SK-N-SH treated with all-trans-retinoic acid at 6 μM for 48 hours (cell line): Measurements from ENCODE around the gene TFPI.

Experiments used
- ATAC-seq: fragments of 200-7000 bp; cut with Tn5 transposase; 3 replicates; pipeline ENCODE4 v1.9.1; 2020; ENCODE audit warnings: mild to moderate bottlenecking, moderate library complexity
- ARNTL ChIP-seq: fragments of 450-650 bp; formaldehyde crosslinking; IDR thresholded peaks from 2 replicates; pipeline ENCODE4 v1.5.0; 2020; ENCODE audit warnings: low read depth, mild to moderate bottlenecking, moderate library complexity, borderline replicate concordance
- BACH2 ChIP-seq: fragments of 250-450 bp; sonication (Bioruptor Pico); IDR thresholded peaks from 2 replicates; pipeline ENCODE4 v1.9.0; 2021; ENCODE audit warnings: mild to moderate bottlenecking, borderline replicate concordance
- CSDC2 ChIP-seq: fragments of 250-450 bp; sonication (Bioruptor Pico); IDR thresholded peaks from 2 replicates; pipeline ENCODE4 v1.5.0; 2020; ENCODE audit warnings: mild to moderate bottlenecking, moderate library complexity
- ESRRG ChIP-seq: fragments of 250-450 bp; sonication (Bioruptor Pico); IDR thresholded peaks from 2 replicates; pipeline ENCODE4 v1.6.1; 2021; ENCODE audit warnings: mild to moderate bottlenecking
- GLIS3 ChIP-seq: fragments of 250-450 bp; sonication (Bioruptor Pico); IDR thresholded peaks from 2 replicates; pipeline ENCODE4 v1.5.0; 2020; ENCODE audit warnings: mild to moderate bottlenecking, moderate library complexity
- OSR1 ChIP-seq: fragments of 250-450 bp; sonication (Bioruptor Pico); IDR thresholded peaks from 2 replicates; pipeline ENCODE4 v1.8.0; 2022; ENCODE audit warnings: moderate library complexity, mild to moderate bottlenecking, inconsistent platforms
- PPARA ChIP-seq: fragments of 250-450 bp; sonication (Bioruptor Pico); IDR thresholded peaks from 2 replicates; pipeline ENCODE4 v1.5.0; 2020; ENCODE audit warnings: mild to moderate bottlenecking, borderline replicate concordance
- SNAI2 ChIP-seq: fragments of 250-450 bp; sonication (Bioruptor Pico); IDR thresholded peaks from 2 replicates; pipeline ENCODE4 v1.5.0; 2020; ENCODE audit warnings: mild to moderate bottlenecking, moderate library complexity
- TCF4 ChIP-seq: fragments of 250-450 bp; sonication (Bioruptor Pico); IDR thresholded peaks from 2 replicates; pipeline ENCODE4 v1.8.0; 2021; ENCODE audit warnings: mild to moderate bottlenecking, moderate library complexity, borderline replicate concordance
- TOX ChIP-seq: fragments of 250-450 bp; sonication (Bioruptor Pico); IDR thresholded peaks from 2 replicates; pipeline ENCODE4 v1.8.0; 2021; ENCODE audit warnings: mild to moderate bottlenecking, moderate library complexity, borderline replicate concordance
- ZC3H10 ChIP-seq: fragments of 250-450 bp; sonication (Bioruptor Pico); IDR thresholded peaks from 2 replicates; pipeline ENCODE4 v1.5.1; 2021; ENCODE audit warnings: mild to moderate bottlenecking, moderate library complexity
- ZFP3 ChIP-seq: fragments of 250-450 bp; sonication (Bioruptor Pico); IDR thresholded peaks from 2 replicates; pipeline ENCODE4 v1.5.0; 2020; ENCODE audit warnings: mild to moderate bottlenecking, moderate library complexity
- ZFP30 ChIP-seq: fragments of 450-650 bp; formaldehyde crosslinking; IDR thresholded peaks from 2 replicates; pipeline ENCODE4 v1.5.0; 2022; ENCODE audit warnings: mild to moderate bottlenecking, moderate library complexity
- ZNF565 ChIP-seq: fragments of 450-650 bp; formaldehyde crosslinking; conservative IDR thresholded peaks from 2 replicates; pipeline ENCODE4 v1.5.0; 2020; ENCODE audit warnings: low read depth, mild to moderate bottlenecking, moderate library complexity
- ZNF70 ChIP-seq: fragments of 450-650 bp; formaldehyde crosslinking; IDR thresholded peaks from 2 replicates; pipeline ENCODE4 v1.5.0; 2020; ENCODE audit warnings: mild to moderate bottlenecking, moderate library complexity
- ZNF8 ChIP-seq: fragments of 450-650 bp; formaldehyde crosslinking; IDR thresholded peaks from 2 replicates; pipeline ENCODE4 v1.5.0; 2020; ENCODE audit warnings: mild to moderate bottlenecking, moderate library complexity
- TF ChIP-seq, protein P1 (sequence below): fragments of 250-450 bp; sonication (Bioruptor Pico); IDR thresholded peaks from 2 replicates; pipeline ENCODE4 v1.5.1; 2020; ENCODE audit warnings: low read depth, mild to moderate bottlenecking, moderate library complexity
- TF ChIP-seq, protein P2 (sequence below): fragments of 250-450 bp; sonication (Bioruptor Pico); IDR thresholded peaks from 2 replicates; pipeline ENCODE4 v1.8.0; 2020; ENCODE audit warnings: mild to moderate bottlenecking, moderate library complexity, borderline replicate concordance
- TF ChIP-seq, protein P3 (sequence below): fragments of 250-450 bp; sonication (Bioruptor Pico); IDR thresholded peaks from 2 replicates; pipeline ENCODE4 v1.8.0; 2021; ENCODE audit warnings: low read depth, mild to moderate bottlenecking, moderate library complexity, borderline replicate concordance
- TF ChIP-seq, protein P4 (sequence below): fragments of 250-450 bp; sonication (Bioruptor Pico); IDR thresholded peaks from 2 replicates; pipeline ENCODE4 v1.5.1; 2021; ENCODE audit warnings: mild to moderate bottlenecking, moderate library complexity
- TF ChIP-seq, protein P5 (sequence below): fragments of 250-450 bp; sonication (Bioruptor Pico); IDR thresholded peaks from 2 replicates; pipeline ENCODE4 v1.5.0; 2020; ENCODE audit warnings: mild to moderate bottlenecking, moderate library complexity

The TFPI gene

DNA sequence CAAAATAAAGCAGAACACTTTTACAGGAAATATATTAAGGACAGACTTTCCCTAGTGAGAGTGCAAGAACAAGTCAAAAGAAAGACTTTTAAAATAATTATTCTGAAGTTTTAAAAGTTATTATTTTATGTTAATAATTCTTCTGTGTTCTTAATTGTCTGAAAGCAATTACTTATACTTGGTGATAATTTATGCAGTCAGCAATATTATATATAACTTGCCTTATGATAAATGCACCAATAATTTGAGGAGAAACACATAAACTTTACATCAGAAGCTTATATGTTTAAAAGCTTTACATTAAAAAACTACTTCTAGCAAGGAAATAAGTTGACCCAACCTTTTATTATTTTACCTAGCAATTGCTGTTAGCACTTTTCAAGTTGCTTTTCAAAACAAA, 102.7 kb downstream of the TFPI start:
- ATAC-seq = no peak
- no peak for TF ChIP-seq PPARA (CRISPR knock-in tag)
- no peak for TF ChIP-seq SNAI2 (CRISPR knock-in tag)
- no peak for TF ChIP-seq ZNF565 (CRISPR knock-in tag)
- no peak for TF ChIP-seq OSR1 (CRISPR knock-in tag)
- TF ChIP-seq, protein P1, sequence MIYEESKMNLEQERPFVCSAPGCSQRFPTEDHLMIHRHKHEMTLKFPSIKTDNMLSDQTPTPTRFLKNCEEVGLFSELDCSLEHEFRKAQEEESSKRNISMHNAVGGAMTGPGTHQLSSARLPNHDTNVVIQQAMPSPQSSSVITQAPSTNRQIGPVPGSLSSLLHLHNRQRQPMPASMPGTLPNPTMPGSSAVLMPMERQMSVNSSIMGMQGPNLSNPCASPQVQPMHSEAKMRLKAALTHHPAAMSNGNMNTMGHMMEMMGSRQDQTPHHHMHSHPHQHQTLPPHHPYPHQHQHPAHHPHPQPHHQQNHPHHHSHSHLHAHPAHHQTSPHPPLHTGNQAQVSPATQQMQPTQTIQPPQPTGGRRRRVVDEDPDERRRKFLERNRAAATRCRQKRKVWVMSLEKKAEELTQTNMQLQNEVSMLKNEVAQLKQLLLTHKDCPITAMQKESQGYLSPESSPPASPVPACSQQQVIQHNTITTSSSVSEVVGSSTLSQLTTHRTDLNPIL = no peak
- no peak for TF ChIP-seq BACH2
- TF ChIP-seq, protein P2, sequence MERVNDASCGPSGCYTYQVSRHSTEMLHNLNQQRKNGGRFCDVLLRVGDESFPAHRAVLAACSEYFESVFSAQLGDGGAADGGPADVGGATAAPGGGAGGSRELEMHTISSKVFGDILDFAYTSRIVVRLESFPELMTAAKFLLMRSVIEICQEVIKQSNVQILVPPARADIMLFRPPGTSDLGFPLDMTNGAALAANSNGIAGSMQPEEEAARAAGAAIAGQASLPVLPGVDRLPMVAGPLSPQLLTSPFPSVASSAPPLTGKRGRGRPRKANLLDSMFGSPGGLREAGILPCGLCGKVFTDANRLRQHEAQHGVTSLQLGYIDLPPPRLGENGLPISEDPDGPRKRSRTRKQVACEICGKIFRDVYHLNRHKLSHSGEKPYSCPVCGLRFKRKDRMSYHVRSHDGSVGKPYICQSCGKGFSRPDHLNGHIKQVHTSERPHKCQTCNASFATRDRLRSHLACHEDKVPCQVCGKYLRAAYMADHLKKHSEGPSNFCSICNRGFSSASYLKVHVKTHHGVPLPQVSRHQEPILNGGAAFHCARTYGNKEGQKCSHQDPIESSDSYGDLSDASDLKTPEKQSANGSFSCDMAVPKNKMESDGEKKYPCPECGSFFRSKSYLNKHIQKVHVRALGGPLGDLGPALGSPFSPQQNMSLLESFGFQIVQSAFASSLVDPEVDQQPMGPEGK (CRISPR knock-in tag) = no peak
- TF ChIP-seq TCF4 = no peak
- no peak for TF ChIP-seq ZNF8 (CRISPR knock-in tag)
- no peak for TF ChIP-seq ZNF70 (CRISPR knock-in tag)
- no peak for TF ChIP-seq GLIS3
- no peak for TF ChIP-seq ARNTL (CRISPR knock-in tag)
- no peak for TF ChIP-seq ZC3H10 (CRISPR knock-in tag)
- TF ChIP-seq, protein P3, sequence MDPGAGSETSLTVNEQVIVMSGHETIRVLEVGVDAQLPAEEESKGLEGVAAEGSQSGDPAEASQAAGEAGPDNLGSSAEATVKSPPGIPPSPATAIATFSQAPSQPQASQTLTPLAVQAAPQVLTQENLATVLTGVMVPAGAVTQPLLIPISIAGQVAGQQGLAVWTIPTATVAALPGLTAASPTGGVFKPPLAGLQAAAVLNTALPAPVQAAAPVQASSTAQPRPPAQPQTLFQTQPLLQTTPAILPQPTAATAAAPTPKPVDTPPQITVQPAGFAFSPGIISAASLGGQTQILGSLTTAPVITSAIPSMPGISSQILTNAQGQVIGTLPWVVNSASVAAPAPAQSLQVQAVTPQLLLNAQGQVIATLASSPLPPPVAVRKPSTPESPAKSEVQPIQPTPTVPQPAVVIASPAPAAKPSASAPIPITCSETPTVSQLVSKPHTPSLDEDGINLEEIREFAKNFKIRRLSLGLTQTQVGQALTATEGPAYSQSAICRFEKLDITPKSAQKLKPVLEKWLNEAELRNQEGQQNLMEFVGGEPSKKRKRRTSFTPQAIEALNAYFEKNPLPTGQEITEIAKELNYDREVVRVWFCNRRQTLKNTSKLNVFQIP (CRISPR knock-in tag) = no peak
- TF ChIP-seq, protein P4, sequence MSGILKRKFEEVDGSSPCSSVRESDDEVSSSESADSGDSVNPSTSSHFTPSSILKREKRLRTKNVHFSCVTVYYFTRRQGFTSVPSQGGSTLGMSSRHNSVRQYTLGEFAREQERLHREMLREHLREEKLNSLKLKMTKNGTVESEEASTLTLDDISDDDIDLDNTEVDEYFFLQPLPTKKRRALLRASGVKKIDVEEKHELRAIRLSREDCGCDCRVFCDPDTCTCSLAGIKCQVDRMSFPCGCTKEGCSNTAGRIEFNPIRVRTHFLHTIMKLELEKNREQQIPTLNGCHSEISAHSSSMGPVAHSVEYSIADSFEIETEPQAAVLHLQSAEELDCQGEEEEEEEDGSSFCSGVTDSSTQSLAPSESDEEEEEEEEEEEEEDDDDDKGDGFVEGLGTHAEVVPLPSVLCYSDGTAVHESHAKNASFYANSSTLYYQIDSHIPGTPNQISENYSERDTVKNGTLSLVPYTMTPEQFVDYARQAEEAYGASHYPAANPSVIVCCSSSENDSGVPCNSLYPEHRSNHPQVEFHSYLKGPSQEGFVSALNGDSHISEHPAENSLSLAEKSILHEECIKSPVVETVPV (CRISPR knock-in tag) = no peak
- TF ChIP-seq, all 23 proteins: peak for 0

DNA sequence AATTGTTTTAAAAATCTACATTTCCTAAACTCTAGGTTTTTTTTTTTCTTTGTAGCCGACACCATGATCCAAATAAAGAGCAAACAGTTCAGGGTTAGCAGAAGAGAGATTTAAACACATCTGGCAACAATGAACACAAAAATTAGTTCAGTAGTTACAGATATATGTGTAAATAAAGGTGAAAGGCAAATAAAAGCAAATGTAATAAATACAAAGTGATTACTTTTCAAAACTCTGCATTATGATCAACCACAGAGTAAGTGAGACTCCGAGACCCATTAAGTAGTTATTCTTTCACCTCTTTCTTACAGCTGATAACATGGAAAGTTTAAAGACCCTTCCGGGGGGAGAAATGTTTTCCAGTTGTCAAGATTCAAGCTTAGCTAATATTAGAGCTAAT, 106.9 kb downstream of the TFPI start:
- ATAC-seq = no peak
- TF ChIP-seq TOX (no peak), ARNTL (CRISPR knock-in tag) (no peak), ZFP30 (no peak), TCF4 (no peak), ZNF565 (CRISPR knock-in tag) (no peak), ZC3H10 (CRISPR knock-in tag) (no peak), ESRRG (CRISPR knock-in tag) (no peak), OSR1 (CRISPR knock-in tag) (no peak), ZNF70 (CRISPR knock-in tag) (no peak), ZFP3 (CRISPR knock-in tag) (no peak), PPARA (CRISPR knock-in tag) (no peak), GLIS3 (no peak), CSDC2 (CRISPR knock-in tag) (no peak)
- TF ChIP-seq, protein P4 (CRISPR knock-in tag) = no peak
- TF ChIP-seq, protein P3 (CRISPR knock-in tag) = no peak
- TF ChIP-seq, protein P2 (CRISPR knock-in tag) = no peak
- TF ChIP-seq, protein P5, sequence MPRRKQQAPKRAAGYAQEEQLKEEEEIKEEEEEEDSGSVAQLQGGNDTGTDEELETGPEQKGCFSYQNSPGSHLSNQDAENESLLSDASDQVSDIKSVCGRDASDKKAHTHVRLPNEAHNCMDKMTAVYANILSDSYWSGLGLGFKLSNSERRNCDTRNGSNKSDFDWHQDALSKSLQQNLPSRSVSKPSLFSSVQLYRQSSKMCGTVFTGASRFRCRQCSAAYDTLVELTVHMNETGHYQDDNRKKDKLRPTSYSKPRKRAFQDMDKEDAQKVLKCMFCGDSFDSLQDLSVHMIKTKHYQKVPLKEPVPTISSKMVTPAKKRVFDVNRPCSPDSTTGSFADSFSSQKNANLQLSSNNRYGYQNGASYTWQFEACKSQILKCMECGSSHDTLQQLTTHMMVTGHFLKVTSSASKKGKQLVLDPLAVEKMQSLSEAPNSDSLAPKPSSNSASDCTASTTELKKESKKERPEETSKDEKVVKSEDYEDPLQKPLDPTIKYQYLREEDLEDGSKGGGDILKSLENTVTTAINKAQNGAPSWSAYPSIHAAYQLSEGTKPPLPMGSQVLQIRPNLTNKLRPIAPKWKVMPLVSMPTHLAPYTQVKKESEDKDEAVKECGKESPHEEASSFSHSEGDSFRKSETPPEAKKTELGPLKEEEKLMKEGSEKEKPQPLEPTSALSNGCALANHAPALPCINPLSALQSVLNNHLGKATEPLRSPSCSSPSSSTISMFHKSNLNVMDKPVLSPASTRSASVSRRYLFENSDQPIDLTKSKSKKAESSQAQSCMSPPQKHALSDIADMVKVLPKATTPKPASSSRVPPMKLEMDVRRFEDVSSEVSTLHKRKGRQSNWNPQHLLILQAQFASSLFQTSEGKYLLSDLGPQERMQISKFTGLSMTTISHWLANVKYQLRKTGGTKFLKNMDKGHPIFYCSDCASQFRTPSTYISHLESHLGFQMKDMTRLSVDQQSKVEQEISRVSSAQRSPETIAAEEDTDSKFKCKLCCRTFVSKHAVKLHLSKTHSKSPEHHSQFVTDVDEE (CRISPR knock-in tag) = no peak
